ENCODE results near the gene YPEL1.

GRCh38 chr22:21736948-21737347, 1.4 kb upstream of the YPEL1 start:
- TF ChIP-seq POLR2A (IDR thresholded peaks at IDR 0.05): no peak
- TF ChIP-seq, protein P1, sequence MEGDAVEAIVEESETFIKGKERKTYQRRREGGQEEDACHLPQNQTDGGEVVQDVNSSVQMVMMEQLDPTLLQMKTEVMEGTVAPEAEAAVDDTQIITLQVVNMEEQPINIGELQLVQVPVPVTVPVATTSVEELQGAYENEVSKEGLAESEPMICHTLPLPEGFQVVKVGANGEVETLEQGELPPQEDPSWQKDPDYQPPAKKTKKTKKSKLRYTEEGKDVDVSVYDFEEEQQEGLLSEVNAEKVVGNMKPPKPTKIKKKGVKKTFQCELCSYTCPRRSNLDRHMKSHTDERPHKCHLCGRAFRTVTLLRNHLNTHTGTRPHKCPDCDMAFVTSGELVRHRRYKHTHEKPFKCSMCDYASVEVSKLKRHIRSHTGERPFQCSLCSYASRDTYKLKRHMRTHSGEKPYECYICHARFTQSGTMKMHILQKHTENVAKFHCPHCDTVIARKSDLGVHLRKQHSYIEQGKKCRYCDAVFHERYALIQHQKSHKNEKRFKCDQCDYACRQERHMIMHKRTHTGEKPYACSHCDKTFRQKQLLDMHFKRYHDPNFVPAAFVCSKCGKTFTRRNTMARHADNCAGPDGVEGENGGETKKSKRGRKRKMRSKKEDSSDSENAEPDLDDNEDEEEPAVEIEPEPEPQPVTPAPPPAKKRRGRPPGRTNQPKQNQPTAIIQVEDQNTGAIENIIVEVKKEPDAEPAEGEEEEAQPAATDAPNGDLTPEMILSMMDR (IDR thresholded peaks at IDR 0.05): no peak

Data from body of pancreas (tissue), 4 donors.